ENCODE results near the gene TREML1.

The TREML1 gene

GRCh38 chr6:41162687-41163418, 8.7 kb upstream of the TREML1 start, which contains the start of gene TREM2:
Gene TREM2, minus strand, starts transcription at chr6:41163116. Its CDS starts 34 bp downstream, at chr6:41163082.
- no peak within 1 kb of the TSS for H3K4me3 ChIP-seq (ENCODE audit: low read depth, low read length)
- TF ChIP-seq, protein P1, sequence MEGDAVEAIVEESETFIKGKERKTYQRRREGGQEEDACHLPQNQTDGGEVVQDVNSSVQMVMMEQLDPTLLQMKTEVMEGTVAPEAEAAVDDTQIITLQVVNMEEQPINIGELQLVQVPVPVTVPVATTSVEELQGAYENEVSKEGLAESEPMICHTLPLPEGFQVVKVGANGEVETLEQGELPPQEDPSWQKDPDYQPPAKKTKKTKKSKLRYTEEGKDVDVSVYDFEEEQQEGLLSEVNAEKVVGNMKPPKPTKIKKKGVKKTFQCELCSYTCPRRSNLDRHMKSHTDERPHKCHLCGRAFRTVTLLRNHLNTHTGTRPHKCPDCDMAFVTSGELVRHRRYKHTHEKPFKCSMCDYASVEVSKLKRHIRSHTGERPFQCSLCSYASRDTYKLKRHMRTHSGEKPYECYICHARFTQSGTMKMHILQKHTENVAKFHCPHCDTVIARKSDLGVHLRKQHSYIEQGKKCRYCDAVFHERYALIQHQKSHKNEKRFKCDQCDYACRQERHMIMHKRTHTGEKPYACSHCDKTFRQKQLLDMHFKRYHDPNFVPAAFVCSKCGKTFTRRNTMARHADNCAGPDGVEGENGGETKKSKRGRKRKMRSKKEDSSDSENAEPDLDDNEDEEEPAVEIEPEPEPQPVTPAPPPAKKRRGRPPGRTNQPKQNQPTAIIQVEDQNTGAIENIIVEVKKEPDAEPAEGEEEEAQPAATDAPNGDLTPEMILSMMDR (IDR thresholded peaks at IDR 0.05; ENCODE audit: insufficient read depth, low read length, missing control alignments) = no peak
- POLR2A ChIA-PET = no interaction called here
- CTCF ChIA-PET = no interaction called here
- DNase-seq (ENCODE audit: low read depth, low spot score) = no peak

DNA sequence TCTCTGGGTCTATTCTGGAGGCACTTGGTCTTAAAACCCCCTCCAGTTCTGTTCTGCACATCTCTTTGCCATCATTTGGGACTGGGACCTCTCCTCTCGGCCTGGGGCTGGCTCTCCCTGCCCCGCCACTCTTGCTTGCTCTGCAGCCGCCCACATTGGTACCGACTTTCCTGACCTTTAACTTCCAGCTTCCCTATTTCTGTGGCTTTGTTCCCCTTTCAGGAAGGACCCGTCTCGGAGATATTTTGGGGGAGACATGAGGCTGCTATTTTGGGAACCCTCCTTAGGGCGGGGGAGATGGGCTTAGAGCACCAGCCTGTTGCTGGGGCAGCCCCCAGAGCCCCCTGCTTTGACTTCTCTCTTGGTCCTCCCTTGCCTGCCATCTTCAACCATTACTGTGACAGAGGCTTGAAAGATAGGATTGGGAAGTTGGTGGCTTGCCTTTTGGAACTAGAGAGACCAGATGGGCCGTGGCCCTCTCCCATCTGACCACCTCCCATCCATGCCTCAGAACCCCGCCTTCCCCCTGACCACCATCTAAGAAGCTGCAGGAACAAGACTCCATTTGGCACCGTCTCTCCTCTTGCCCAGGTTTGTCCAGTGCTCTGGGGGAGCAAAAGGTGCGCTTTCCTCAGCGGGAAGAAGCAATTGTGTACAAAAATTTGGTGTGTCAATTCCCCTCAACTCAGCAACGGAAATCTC, 7.9 kb upstream of the TREML1 start:
- ChIA-PET POLR2A (no interaction called here), CTCF (no interaction called here)

DNA sequence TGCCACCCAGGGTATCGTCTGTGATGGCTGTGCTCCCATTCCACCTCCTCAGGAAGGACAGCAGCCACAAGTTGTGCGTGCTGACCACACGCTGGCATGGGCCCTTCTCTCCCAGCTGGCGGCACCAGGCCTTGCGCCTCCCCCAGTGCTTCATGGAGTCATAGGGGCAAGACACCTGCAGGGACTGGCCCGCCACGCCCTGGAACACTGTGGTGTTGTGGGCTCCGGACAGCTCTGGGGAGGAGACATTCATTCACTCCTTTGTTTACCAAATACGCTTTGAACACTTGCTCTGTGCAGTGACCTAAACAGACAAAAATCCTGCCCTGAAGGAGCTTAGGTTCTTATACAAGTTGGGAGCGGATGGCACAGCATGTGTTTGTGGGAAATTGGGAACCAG, 7.2 kb upstream of the TREML1 start:
- no peak overlapping the region for H3K4me3 ChIP-seq (ENCODE audit: low read depth, low read length)
- POLR2A ChIA-PET = no interaction called here
- TF ChIP-seq, protein P1 (IDR thresholded peaks at IDR 0.05; ENCODE audit: insufficient read depth, low read length, missing control alignments) = no peak
- CTCF ChIA-PET = no interaction called here
- no peak for DNase-seq (ENCODE audit: low read depth, low spot score)

More for the DNA sequence above, 7.9 kb upstream of the TREML1 start:
- DNase-seq (ENCODE audit: low read depth, low spot score) = no peak
- TF ChIP-seq, protein P1 (IDR thresholded peaks at IDR 0.05; ENCODE audit: insufficient read depth, low read length, missing control alignments) = no peak
- no peak overlapping the region for H3K4me3 ChIP-seq (ENCODE audit: low read depth, low read length)

- CTCF ChIA-PET = no interaction called here
- POLR2A ChIA-PET = no interaction called here
- DNase-seq (ENCODE audit: low read depth, low spot score) = no peak
- H3K4me3 ChIP-seq (ENCODE audit: low read depth, low read length) = no peak overlapping the region
- TF ChIP-seq, protein P1 (IDR thresholded peaks at IDR 0.05; ENCODE audit: insufficient read depth, low read length, missing control alignments) = no peak
These were observed 6.8 kb upstream of the TREML1 start for GRCh38 chr6:41160933-41161332.

DNA sequence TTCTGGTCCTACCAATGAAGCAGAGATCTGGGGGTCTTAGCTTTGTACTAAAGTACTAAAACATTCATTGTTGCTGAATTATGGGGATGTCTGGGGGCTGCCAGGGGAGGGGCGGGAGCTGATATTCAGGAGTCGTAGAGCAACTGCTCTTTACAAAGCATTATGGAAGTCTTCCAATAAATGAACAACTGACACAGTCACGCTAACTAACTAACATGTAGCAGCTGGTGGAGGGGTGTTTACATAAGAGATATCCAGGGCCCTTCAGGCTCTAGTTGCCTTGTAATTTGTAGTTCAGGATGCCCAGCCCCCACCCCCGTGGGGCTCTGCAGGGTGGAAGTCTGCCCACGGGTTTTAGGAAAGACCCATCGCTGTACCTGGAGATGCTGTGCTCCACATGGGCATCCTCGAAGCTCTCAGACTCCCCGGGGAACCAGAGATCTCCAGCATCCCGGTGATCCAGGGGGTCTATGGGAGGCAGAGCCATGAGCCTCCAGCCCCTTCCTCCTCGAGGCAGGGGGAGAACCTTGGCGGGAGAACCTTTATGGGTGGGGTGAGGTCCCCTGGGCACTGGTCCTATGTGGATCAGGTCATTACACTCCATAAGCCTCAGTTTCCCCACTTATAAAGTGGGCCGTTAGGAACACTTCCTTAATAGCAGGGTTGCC, 5.4 kb upstream of the TREML1 start:
- CTCF ChIA-PET = no interaction called here
- no peak for DNase-seq (ENCODE audit: low read depth, low spot score)
- TF ChIP-seq, protein P1 (IDR thresholded peaks at IDR 0.05; ENCODE audit: insufficient read depth, low read length, missing control alignments) = no peak
- H3K4me3 ChIP-seq (ENCODE audit: low read depth, low read length) = no peak overlapping the region
- POLR2A ChIA-PET = no interaction called here

DNA sequence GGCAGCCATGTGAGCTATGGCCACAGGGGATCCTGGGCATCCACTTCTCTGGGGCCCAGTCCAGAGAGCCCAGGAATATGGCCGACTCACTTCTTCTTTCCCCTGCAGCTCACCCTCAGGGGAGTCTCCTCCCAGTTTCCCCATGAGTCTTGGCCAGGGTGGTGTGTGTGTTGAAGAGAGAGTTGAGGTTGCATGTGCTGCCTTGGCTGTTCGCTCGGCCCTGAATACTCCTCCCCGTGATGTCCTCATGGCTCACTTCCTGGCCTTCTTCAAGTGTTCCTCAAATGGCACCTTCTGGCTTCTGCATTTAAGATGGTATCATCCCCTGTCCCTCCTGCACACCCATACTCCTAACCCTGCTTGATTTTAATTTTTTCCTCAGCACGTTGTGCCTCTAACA, 3.2 kb upstream of the TREML1 start:
- no peak overlapping the region for H3K4me3 ChIP-seq (ENCODE audit: low read depth, low read length)
- no peak for DNase-seq (ENCODE audit: low read depth, low spot score)
- ChIA-PET POLR2A (no interaction called here), CTCF (no interaction called here)
- TF ChIP-seq, protein P1 (IDR thresholded peaks at IDR 0.05; ENCODE audit: insufficient read depth, low read length, missing control alignments) = no peak
